IPS-18a (cell line): Measurements from ENCODE around the gene CNTRL.
A peak's percentile ranks its signal among the peaks of the same experiment; 100 is the strongest.

Source experiments
- H3K27ac ChIP-seq: one replicate; pipeline ENCODE4 v1.5.1; 2013; ENCODE audit warnings: low read length
- H3K27me3 ChIP-seq: one replicate; pipeline ENCODE4 v1.6.1; 2013; ENCODE audit warnings: mild to moderate bottlenecking, low read length; ENCODE audit not compliant: control insufficient read depth, insufficient read depth
- H3K36me3 ChIP-seq: one replicate; pipeline ENCODE4 v1.6.1; 2013; ENCODE audit warnings: low read depth, low read length; ENCODE audit not compliant: control insufficient read depth
- H3K4me1 ChIP-seq: one replicate; pipeline ENCODE4 v1.6.1; 2013; ENCODE audit warnings: low read depth, low read length; ENCODE audit not compliant: control insufficient read depth
- H3K4me3 ChIP-seq: one replicate; pipeline ENCODE4 v1.5.1; 2013; ENCODE audit warnings: low read length
- H3K9ac ChIP-seq: one replicate; pipeline ENCODE4 v1.6.1; 2013; ENCODE audit warnings: mild to moderate bottlenecking, low read length, moderate library complexity
- H3K9me3 ChIP-seq: one replicate; pipeline ENCODE4 v1.6.1; 2013; ENCODE audit warnings: low read depth, low read length; ENCODE audit not compliant: control insufficient read depth

The CNTRL gene

DNA sequence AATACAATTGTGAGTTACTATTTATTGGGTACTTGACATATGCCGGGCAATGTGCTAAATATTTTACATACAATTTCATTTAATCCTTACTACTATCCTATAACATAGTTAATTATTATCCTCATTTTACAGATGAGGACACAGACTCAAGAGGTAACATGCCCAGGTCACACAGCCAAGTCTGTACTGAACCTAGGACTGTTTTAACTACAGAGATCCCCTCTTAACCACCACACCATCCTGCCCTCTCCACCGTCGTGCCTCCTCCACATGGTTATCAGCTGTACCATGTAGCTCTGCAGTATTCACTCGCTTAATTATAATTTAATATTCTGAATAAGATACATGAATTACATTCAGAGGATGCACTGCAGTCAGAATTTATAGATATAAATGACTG is 121.6 kb downstream of the CNTRL start:
- peaks cover 20% of the 10 kb centered on the region for H3K4me1 ChIP-seq
- no peaks in the 10 kb centered on the region for H3K9me3 ChIP-seq
- H3K4me3 ChIP-seq, result no peak overlapping the region
- no peaks in the 10 kb centered on the region for H3K36me3 ChIP-seq
- H3K9ac ChIP-seq, result no peak overlapping the region
- H3K27ac ChIP-seq, result no peak overlapping the region
- no peaks in the 10 kb centered on the region for H3K27me3 ChIP-seq

DNA sequence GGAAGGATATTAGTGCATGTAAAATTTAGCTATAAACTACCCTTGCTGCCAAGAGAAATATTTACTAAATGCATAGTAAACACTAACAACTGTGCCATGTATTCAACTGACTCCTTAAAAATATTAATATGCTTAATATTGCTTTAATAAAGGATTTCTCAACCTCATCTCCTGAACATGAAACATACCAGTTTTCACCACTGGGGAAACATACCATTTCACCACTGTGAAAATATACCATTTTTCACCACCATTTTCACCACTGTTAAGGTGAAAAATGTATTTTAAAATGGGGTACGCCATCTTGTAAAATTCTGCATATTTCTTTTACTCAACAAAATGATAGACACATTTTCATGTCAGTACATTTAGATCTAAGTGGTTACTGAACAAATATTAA is 122.4 kb downstream of the CNTRL start:
- no peaks in the 10 kb centered on the region for H3K9me3 ChIP-seq
- no peaks in the 10 kb centered on the region for H3K27me3 ChIP-seq
- no peaks in the 10 kb centered on the region for H3K36me3 ChIP-seq
- peaks cover 20% of the 10 kb centered on the region for H3K4me1 ChIP-seq
- H3K9ac ChIP-seq, result no peak overlapping the region
- H3K27ac ChIP-seq, result no peak overlapping the region
- H3K4me3 ChIP-seq, result no peak overlapping the region

DNA sequence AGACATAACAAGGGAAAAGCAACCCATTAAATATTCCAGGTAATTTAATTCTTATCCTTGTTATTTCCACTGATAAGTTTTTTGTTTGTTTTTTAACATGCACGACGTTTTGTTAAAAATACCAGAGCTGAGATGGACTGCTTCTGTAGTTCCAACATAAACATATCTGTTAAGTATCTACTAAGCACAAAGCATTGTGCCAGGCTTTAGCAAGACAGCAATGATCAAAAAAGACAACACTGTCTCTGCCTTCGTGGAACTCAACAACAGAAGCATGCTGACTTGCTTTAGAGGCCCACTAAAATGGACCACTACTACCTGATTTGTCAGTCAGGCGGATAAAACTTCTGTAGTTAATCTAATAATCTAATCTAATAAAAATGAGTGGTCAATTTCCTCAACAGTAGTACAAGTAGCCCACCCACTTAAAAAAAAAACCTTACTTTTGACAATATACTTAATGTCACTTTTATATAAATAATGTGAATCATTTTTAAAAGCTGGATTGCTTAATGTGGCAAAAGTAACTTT is 123.8 kb downstream of the CNTRL start:
- no peaks in the 10 kb centered on the region for H3K27me3 ChIP-seq
- no peaks in the 10 kb centered on the region for H3K9me3 ChIP-seq
- no peak overlapping the region for H3K27ac ChIP-seq
- no peak overlapping the region for H3K9ac ChIP-seq
- H3K4me1 ChIP-seq, result peaks cover 15% of the 10 kb centered on the region
- no peak overlapping the region for H3K4me3 ChIP-seq
- H3K36me3 ChIP-seq, result no peaks in the 10 kb centered on the region

GRCh38 chr9:121199921-121200320 is 125.2 kb downstream of the CNTRL start:
- H3K27ac ChIP-seq, result no peak overlapping the region

GRCh38 chr9:121200356-121200755 is 125.6 kb downstream of the CNTRL start:
- Histone ChIP-seq H3K4me3 (peak overlapping the region; percentile 83), H3K9me3 (no peaks in the 10 kb centered on the region), H3K9ac (peak overlapping the region; percentile 70), H3K27ac (no peak overlapping the region), H3K4me1 (peaks cover 15% of the 10 kb centered on the region), H3K27me3 (no peaks in the 10 kb centered on the region), H3K36me3 (no peaks in the 10 kb centered on the region)

More at GRCh38 chr9:121199921-121200320, 125.2 kb downstream of the CNTRL start:
- no peak overlapping the region for H3K9ac ChIP-seq
- H3K36me3 ChIP-seq, result no peaks in the 10 kb centered on the region
- H3K27me3 ChIP-seq, result no peaks in the 10 kb centered on the region
- H3K4me3 ChIP-seq, result peak overlapping the region; percentile 83
- H3K9me3 ChIP-seq, result no peaks in the 10 kb centered on the region
- peaks cover 15% of the 10 kb centered on the region for H3K4me1 ChIP-seq

DNA sequence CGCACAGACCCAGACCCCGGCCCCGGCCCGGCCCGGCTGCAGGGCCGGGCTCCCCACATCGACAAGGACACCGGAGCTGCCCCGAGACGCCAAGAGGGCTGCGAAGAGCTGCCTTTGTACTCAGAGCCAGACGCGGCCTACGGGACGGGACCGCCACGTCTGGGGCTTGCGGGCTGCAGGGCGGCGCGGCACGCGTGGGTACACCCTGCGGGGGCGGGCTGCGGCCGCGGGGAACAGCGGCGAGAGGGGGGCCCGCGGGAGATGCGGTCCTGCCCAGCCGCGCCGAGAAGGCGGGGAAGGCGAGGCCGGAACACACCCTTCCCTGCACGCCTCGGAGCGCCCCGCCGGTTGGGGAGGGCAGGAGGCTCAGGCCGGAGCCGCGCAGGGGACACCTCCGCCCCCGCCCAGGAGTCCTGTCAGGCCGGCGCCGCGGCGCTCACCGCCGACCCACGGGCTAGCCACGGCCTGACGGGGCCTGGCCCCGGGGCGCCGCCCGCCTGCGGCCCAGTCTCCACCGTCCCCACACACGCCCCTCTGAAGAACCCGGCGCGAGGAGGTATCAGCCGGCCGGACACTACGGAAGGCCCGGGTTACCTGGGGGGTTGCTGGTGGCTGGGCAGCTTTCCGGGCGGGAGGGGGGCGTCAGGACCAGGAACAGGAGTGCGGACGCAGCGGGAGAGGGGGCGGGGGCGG is 126.4 kb downstream of the CNTRL start:
- Histone ChIP-seq H3K4me3 (peak overlapping the region; percentile 83), H3K9me3 (no peaks in the 10 kb centered on the region), H3K27me3 (no peaks in the 10 kb centered on the region), H3K27ac (no peak overlapping the region), H3K4me1 (peaks cover 12% of the 10 kb centered on the region), H3K9ac (peak overlapping the region; percentile 70), H3K36me3 (no peaks in the 10 kb centered on the region)

- no peak within 1 kb of the TSS for H3K27ac ChIP-seq
- no peaks in the 10 kb centered on the region for H3K36me3 ChIP-seq
- H3K9me3 ChIP-seq, result no peaks in the 10 kb centered on the region
- peak within 1 kb of the TSS; percentile 70 for H3K9ac ChIP-seq
- H3K27me3 ChIP-seq, result no peaks in the 10 kb centered on the region
- peak within 1 kb of the TSS; percentile 83 for H3K4me3 ChIP-seq
- H3K4me1 ChIP-seq, result peaks cover 19% of the 10 kb centered on the region
Observed at GRCh38 chr9:121201738-121202533, 127.2 kb downstream of the CNTRL start, which contains the start of gene RAB14. TSS of gene RAB14 (minus strand) at chr9:121201869. CDS start at chr9:121193412, 8,457 bp downstream.

DNA sequence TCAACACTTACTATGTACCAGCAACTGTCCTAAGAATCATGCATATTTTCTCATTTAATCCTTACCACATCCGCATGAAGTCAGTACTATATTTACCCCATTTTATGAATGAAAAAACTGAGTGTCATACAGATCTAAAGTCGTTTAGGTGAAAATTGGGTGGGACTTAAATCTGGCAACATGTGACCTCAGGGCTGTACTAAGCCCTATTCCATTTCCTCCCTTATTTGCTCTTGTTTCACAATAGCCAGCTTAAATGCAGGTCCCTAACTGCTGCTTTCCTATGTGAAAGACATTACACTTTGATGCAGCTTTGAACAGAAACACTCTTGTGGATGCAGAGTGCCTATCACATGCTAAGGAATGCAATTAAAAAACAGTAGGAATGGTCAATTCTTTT is 129.4 kb downstream of the CNTRL start:
- no peak overlapping the region for H3K27ac ChIP-seq
- peaks cover 22% of the 10 kb centered on the region for H3K4me1 ChIP-seq
- H3K9ac ChIP-seq, result no peak overlapping the region
- H3K4me3 ChIP-seq, result no peak overlapping the region
- H3K36me3 ChIP-seq, result no peaks in the 10 kb centered on the region
- no peaks in the 10 kb centered on the region for H3K27me3 ChIP-seq
- no peaks in the 10 kb centered on the region for H3K9me3 ChIP-seq

DNA sequence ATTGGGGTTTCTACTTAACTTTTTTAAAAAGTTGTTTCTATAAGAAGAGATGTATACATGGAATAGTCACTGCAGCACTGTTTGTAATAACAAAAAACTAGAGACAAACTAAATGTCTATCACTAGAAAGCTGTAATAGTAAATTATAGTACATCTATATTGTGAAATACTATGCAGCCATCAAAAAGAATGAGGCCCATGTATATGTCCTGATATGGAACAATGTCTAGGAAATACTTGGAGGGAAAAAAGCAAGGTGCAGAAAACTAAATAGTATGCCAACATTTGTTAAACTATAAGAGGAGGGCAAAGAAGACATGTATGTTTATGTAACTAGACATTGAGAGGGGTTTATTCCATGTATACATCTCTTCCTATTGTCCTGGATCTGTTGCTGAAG is 129.9 kb downstream of the CNTRL start:
- Histone ChIP-seq H3K9ac (no peak overlapping the region), H3K27ac (no peak overlapping the region), H3K4me1 (peaks cover 20% of the 10 kb centered on the region), H3K4me3 (no peak overlapping the region), H3K9me3 (no peaks in the 10 kb centered on the region), H3K27me3 (no peaks in the 10 kb centered on the region), H3K36me3 (no peaks in the 10 kb centered on the region)

DNA sequence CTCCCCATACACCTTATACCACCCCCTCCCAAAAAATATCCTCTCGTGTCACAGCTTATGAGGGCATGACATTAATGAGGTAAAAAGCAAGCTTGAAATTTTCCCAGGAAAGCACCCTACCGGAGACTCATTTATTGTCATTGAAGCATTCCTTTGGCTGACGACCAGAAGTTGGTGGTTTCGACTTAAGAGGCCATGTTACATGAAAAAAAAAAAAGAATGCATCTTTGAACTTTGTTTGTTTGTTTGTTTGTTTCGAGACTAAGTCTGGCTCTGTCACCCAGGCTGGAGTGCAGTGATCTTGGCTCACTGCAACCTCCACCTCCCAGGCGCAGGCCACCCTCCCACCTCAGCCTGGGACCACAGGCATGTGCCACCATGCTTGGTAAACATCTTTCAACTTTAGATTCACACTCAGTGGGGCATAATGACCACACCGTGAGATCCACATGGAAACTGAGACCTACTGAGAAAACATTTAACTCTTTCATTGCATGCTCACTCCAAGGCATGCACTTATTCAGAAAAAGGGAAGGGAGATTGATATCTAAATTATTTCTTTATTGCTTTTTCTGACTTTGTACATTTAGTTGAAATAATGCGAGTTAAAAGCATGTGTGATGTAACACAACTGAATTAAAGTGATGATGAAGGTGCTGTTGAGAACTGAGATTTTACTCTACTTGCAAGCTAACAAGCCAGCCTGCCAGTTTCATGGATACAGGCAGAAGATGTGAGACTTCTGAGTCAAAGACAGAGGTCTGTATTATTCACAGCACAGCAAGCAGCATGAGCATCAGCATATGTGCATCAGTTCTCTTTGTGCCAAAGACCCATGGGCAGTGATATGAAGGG is 132.0 kb downstream of the CNTRL start:
- Histone ChIP-seq H3K27me3 (no peaks in the 10 kb centered on the region), H3K9ac (no peak overlapping the region), H3K4me1 (peaks cover 13% of the 10 kb centered on the region), H3K36me3 (no peaks in the 10 kb centered on the region), H3K9me3 (no peaks in the 10 kb centered on the region), H3K27ac (no peak overlapping the region), H3K4me3 (no peak overlapping the region)

DNA sequence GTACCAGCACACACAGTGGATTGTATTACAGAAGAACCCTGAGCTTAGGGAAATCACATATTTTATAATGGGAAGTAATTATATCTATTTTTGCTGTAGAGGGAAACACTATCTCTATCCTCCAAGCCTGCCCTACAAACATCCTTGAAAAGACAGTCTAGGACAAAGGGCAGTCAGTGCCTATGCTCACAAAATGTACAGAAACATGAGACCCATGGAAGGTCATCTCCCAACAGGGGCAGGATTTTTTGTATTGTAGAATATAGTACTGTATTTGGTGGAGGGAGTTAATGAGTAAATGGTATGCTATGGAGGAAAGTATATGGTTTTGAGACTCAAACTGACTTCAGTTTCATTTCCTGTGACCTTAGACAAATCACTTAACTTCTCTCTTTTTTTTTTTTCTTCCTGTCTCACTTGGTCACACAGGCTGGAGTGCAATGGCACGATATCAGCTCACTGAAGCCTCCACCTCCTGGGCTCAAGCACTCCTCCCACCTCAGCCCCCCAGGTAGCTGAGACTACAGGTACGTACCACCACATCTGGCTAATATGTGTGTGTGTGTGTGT is 132.7 kb downstream of the CNTRL start:
- H3K4me1 ChIP-seq, result peaks cover 13% of the 10 kb centered on the region
- H3K9me3 ChIP-seq, result no peaks in the 10 kb centered on the region
- no peak overlapping the region for H3K27ac ChIP-seq
- no peak overlapping the region for H3K4me3 ChIP-seq
- no peaks in the 10 kb centered on the region for H3K36me3 ChIP-seq
- no peak overlapping the region for H3K9ac ChIP-seq
- H3K27me3 ChIP-seq, result no peaks in the 10 kb centered on the region
